GM15510 (cell line): ENCODE data around the gene COQ8B.
A peak's percentile ranks its signal among the peaks of the same experiment; 100 is the strongest.

Experiments used
- POLR2A ChIP-seq: IDR thresholded peaks from 3 replicates; pipeline ENCODE4 v1.6.1; 2011; ENCODE audit warnings: borderline replicate concordance; ENCODE audit not compliant: insufficient read length; ENCODE audit errors: extremely low read depth

Gene COQ8B

DNA sequence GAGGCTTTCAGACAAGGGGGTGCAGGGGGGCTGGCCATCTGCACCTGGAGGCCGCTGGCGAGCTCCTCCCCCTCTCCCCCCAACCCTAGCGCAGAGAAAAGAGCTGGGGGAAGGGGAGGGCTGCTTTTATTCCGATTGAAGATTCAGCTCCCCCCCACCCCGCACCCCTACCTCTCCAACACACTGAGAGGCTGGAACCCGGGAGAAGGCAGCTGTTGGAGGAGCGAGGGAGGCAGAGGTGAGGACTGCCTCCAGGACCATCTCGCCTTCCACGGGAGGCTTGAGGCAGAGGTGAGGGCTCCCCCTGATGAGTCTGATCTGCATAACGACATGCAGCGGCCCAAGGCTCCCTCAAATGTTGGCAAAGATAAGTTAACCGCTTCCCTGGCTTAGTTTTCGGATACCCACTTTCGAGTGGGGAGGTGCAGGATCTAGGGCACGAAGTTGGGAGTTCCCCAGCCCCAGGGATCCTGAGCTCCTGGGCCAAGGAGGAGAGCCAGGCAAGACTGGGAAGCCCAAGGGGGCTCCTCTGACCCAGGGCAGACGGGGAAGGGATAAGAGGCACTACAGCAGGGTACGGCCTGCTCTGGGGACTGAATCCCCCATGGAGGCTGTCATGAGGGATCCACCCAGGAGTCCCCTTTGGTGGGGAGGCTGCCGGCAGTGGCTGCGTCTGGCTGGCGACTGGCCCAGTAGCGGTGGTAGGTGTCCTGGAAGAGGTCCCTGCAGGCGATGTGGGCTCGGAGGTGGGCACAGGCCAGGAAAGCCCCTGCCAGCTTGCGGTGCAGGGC is 25.1 kb downstream of the COQ8B start:
- no peak for TF ChIP-seq POLR2A

DNA sequence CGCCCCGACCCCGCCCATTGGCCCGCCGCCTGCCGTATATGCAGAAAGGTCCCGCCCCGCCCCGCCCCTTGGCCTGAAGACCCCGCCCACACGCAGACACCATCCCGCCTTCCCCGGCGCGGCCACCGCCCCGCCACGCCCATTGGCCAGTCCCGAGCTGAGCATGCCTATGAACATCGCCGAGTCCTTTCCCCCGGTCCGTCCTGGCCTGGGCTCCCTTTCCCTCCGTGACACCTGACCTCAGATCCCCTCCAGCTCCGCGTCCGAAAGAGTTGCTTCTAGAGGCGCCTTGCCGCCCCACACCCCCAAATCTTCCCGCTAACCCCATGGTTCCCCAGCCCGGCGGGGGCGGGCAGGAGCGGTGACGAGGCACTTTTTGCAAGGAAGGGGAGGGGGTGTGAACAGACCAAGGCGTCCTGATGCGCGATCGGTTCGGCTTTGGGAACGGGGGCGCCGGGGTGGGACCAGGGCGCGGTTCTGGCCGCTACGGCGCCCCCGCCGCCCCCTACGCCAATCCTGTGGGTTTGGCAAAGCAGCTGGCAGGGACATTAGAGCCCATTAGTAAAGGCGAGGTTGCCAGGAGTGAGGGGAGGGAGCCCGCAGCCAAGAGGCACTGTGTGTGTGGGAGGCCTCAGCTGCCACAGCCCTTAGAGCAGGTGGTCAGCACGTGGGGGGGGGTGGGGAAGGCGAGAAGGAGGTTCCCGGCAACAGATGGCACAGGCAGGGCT is 25.8 kb downstream of the COQ8B start:
- peak; percentile 43 for TF ChIP-seq POLR2A

GRCh38 chr19:40690050-40690692 is 26.5 kb downstream of the COQ8B start, which contains the start of gene NUMBL:
Gene NUMBL, minus strand, starts transcription at chr19:40690651. Its CDS starts 168 bp downstream, at chr19:40690483.
- no peak for TF ChIP-seq POLR2A

- no peak for TF ChIP-seq POLR2A
Measured at GRCh38 chr19:40689339-40690049, 27.2 kb downstream of the COQ8B start.

GRCh38 chr19:40688987-40689338 is 27.7 kb downstream of the COQ8B start:
- TF ChIP-seq POLR2A, result no peak

DNA sequence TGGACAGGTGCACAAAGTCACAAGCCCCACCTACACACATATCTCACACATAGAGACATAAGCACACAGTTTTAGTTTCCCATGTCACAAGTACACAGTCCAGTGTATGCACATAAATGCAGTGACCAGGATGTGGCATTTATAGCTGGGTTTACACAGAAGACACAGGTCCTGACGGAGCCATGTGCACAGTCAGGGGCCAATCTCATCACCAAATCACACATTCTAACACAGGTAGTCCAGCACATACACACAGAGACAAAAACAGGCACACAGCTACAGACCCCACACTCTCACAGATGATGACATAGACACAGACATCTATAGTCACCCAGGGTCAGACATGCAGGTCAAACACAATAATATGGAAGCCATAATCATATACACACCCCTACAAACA is 28.4 kb downstream of the COQ8B start:
- no peak for TF ChIP-seq POLR2A

DNA sequence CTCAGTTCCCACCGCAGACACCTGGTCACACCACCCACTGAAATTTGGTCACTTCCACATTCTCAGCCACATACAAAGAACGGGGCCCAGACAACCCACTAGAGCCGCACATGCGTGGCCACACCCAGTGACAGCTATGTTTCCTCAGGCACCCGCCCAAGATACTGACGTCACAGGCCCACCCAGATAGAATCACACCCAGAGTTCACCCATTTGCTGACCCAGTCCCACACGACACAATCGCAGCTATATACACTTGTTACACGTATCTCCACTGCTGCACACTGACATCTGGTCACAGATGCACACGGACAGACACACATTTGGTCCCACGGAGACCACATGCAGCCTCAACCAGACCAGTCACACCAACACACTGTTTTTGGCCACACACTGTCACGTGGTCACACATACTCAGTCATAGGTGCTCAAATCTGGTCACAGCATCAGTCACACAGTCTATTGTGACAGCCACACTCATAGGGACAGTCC is 29.1 kb downstream of the COQ8B start:
- no peak for TF ChIP-seq POLR2A

DNA sequence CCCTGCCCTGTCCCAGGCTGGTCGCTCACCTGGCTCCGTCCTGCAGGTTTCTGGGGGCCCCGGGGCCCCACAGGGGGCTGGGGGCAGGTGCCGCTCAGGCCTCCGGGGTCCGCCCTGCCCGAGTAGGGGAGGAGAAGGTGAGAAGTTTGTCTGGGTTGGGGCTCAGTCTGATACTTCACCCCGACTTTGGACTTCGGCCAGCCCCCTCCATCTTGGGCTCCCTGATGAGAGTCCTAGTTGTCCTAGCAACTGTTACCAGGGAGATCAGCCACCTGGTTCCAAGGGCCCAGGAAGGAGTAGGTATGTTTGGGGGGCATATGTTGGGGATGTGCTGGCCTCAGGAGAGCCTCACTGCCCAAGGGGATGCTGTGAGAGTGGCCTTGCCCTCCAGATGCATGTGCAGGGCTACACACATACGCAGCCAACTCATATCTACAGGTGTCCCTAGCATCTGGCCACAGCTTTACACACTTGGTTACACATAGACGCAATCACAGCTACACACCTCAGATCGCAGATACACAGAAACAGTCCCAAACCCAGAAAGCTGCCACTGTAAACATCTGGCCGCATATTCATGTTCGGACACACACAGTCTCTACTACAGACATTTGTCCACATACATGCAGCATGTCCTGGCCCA is 29.7 kb downstream of the COQ8B start:
- TF ChIP-seq POLR2A, result no peak

DNA sequence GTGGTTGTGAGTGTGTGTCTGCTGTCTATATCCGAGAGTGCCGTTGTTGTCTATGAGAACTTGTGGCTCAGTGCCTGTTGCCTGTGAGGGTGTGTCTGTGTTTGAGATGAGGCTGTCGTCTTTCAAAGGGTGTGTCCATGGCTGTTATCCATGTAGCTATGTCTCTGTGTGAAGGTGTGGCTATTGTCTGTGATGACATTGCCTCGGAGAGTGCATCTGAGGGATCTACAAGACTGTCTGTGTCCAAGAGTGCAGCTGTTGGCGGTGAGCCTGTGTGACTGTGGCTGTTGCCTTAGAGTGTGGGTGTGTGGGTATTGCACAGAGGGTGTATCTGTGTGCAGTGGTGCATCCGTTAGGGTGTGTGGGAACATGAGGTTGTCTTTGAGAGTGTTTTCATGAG is 31.1 kb downstream of the COQ8B start:
- no peak for TF ChIP-seq POLR2A

DNA sequence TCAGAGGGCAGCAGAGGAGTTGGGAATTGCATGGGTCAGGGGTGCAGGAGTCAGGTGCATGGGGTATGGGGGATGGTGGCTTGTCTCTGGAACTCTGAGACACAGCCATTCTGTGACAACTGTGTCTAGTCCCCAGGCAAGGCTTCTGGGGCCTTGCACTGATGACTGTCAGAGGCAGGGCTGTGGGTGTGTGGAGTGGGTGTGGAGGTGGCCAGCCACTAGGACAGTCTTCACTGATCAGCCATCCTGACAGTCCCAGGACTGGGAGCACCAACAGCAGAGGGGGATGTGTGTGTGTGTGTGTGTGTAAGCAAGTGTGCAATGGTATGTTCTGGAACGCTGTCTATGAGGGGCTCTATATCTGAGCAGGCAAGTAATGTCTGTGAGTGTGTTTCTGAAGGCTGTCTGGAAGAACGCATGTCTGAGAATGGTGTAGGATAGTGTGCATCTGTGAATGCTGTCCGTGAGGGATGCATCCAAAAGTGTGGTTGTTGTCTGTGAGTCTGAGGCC is 31.6 kb downstream of the COQ8B start:
- TF ChIP-seq POLR2A, result no peak

DNA sequence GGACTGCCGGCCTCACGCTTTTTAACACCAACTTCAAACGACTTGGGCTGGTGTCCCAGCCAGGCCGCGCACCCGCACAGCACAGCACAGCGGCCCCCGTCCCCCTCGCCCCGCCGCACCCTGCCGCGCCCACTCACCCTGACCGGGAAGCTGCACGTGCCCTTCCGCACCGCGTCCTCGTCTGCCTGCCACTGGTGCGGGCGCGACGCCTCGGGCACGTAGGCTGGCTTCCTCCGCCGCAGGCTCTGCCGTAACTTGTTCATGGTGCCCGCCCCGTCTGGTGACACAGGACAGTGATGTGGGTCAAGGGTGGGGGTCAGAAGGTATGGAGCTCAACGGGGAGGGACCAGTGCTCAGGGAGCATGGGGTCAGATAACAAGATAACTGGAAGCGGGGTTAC is 32.4 kb downstream of the COQ8B start:
- TF ChIP-seq POLR2A, result no peak

DNA sequence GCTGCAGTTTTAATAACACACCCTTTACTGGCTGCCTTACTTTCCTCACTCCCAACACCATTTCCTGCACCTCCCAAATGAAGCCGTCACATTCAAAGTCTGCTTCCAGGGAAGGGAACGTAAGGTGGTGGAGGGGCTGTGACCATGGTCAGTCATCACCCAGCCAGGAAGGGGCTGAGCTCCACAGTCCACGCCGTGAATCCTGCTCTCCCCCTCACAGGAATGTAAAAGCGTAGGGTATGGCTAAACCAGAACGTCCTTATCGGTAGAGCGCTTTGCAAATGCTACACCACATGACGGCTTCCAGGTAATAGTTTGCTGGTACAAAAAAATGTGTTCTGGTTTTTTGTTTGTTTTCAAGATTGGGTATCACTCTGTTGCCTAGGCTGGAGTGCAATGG is 33.2 kb downstream of the COQ8B start:
- no peak for TF ChIP-seq POLR2A

- TF ChIP-seq POLR2A, result no peak
Measured at GRCh38 chr19:40682431-40682964, 34.2 kb downstream of the COQ8B start.

DNA sequence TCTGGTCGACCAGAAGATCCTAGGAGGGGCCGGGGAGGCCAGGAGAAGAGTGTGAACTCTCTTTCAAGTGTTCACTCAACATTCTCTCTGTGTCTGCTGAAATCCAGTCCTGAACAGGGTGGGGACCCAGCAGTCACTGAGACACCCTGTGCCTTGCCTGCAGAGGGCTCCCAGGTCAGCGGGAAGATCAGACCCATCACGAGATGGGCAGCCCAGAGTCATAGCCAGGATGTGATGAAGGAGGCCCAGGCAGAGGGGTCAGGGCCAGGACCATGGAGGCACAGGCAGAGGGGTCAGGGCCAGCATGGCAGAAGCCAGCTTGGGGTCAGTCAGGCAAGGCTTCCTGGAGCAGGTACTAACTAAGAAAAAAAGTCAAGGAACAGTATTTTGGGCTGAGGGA is 35.6 kb downstream of the COQ8B start:
- no peak for TF ChIP-seq POLR2A
